NCI-H2107 treated with DMSO at 0.1 percent for 48 hours (cell line): ENCODE measurements around the gene KDM7A.
"Not testable (repeated sequence)": the region's sequence is repeated elsewhere in the genome, so short reads cannot be mapped to it uniquely, and the experiment has no call there.

Experiments
- DNase-seq: peaks from one replicate; lab custom pipeline; 2025; ENCODE audit not compliant: unreplicated experiment; lab: John Stamatoyannopoulos, UW

The KDM7A gene

GRCh38 chr7:140176811-140177702 lies at the start of gene KDM7A:
KDM7A (minus strand) TSS chr7:140176983; CDS start chr7:140176937, 46 bp downstream.
- DNase-seq = peak; percentile 73

- DNase-seq = no peak
Observed at GRCh38 chr7:140225562-140226249, 48.9 kb upstream of the KDM7A start.

GRCh38 chr7:140223515-140224221 lies 46.9 kb upstream of the KDM7A start:
- DNase-seq = no peak

- no peak for DNase-seq
Observed at GRCh38 chr7:140222814-140223213, 46.0 kb upstream of the KDM7A start.

- DNase-seq = no peak
Observed at GRCh38 chr7:140219672-140220524, 43.1 kb upstream of the KDM7A start.

- no peak for DNase-seq
Observed at GRCh38 chr7:140218656-140219055, 41.9 kb upstream of the KDM7A start.

- DNase-seq = no peak
Observed at GRCh38 chr7:140217750-140218501, 41.1 kb upstream of the KDM7A start.

GRCh38 chr7:140215281-140215680 lies 38.5 kb upstream of the KDM7A start:
- DNase-seq = no peak

GRCh38 chr7:140214075-140214684 lies 37.4 kb upstream of the KDM7A start:
- no peak for DNase-seq

- no peak for DNase-seq
Observed at GRCh38 chr7:140213684-140214074, 36.9 kb upstream of the KDM7A start.

GRCh38 chr7:140212100-140212881 lies 35.5 kb upstream of the KDM7A start:
- DNase-seq = no peak

- DNase-seq = no peak
Observed at GRCh38 chr7:140211698-140212097, 34.9 kb upstream of the KDM7A start.

- DNase-seq = no peak
Observed at GRCh38 chr7:140209866-140210609, 33.3 kb upstream of the KDM7A start.

GRCh38 chr7:140206616-140207389 lies 30.0 kb upstream of the KDM7A start:
- DNase-seq = no peak

GRCh38 chr7:140205600-140205999 lies 28.8 kb upstream of the KDM7A start:
- no peak for DNase-seq

GRCh38 chr7:140203556-140203955 lies 26.8 kb upstream of the KDM7A start:
- DNase-seq = no peak

GRCh38 chr7:140202942-140203341 lies 26.2 kb upstream of the KDM7A start:
- not testable (repeated sequence) for DNase-seq
